WTC11 (cell line): ENCODE measurements around the gene RFC4. TPM values are rescaled to one million over a fixed set of nuclear protein-coding genes. Genes with fewer than 3 reads are reported as not detected.

Experiments
- ATF6 ChIP-seq: sonication (generic); formaldehyde crosslinking; IDR thresholded peaks from 2 replicates; pipeline ENCODE4 v1.8.1; 2023; ENCODE audit warnings: mild to moderate bottlenecking, missing genetic modification reagents
- CDX4 ChIP-seq: fragments of 250-450 bp; sonication (Bioruptor Pico); IDR thresholded peaks from 2 replicates; pipeline ENCODE4 v1.9.0; 2021; ENCODE audit warnings: moderate library complexity, mild to moderate bottlenecking, inconsistent platforms, borderline replicate concordance
- ELF4 ChIP-seq: sonication (generic); formaldehyde crosslinking; IDR thresholded peaks from 2 replicates; pipeline ENCODE4 v1.8.1; 2022; ENCODE audit warnings: low read depth, mild to moderate bottlenecking, moderate library complexity, missing genetic modification reagents
- ERG ChIP-seq: fragments of 250-450 bp; sonication (Bioruptor Pico); IDR thresholded peaks from 2 replicates; pipeline ENCODE4 v1.8.0; 2021; ENCODE audit warnings: mild to moderate bottlenecking
- GTF2I ChIP-seq: fragments of 250-450 bp; sonication (Bioruptor Pico); conservative IDR thresholded peaks from 2 replicates; pipeline ENCODE4 v1.4.0; 2021; ENCODE audit warnings: mild to moderate bottlenecking
- IRF1 ChIP-seq: sonication (generic); formaldehyde crosslinking; IDR thresholded peaks from 2 replicates; pipeline ENCODE4 v1.8.0; 2023; ENCODE audit warnings: missing genetic modification reagents
- IRF2 ChIP-seq: sonication (generic); formaldehyde crosslinking; IDR thresholded peaks from 2 replicates; pipeline ENCODE4 v1.8.0; 2022; ENCODE audit warnings: low read depth, missing genetic modification reagents, borderline replicate concordance
- MLX ChIP-seq: sonication (generic); formaldehyde crosslinking; IDR thresholded peaks from 2 replicates; pipeline ENCODE4 v1.8.1; 2023; ENCODE audit warnings: mild to moderate bottlenecking, missing genetic modification reagents, moderate library complexity
- MYBL2 ChIP-seq: sonication (generic); formaldehyde crosslinking; IDR thresholded peaks from 2 replicates; pipeline ENCODE4 v1.8.1; 2023; ENCODE audit warnings: mild to moderate bottlenecking, moderate library complexity, missing genetic modification reagents
- NFE2L1 ChIP-seq: sonication (generic); formaldehyde crosslinking; IDR thresholded peaks from 2 replicates; pipeline ENCODE4 v1.8.1; 2023; ENCODE audit warnings: missing genetic modification reagents
- NR3C1 ChIP-seq: sonication (generic); formaldehyde crosslinking; conservative IDR thresholded peaks from 2 replicates; pipeline ENCODE4 v1.8.1; 2023; ENCODE audit warnings: low read depth, mild to moderate bottlenecking, missing genetic modification reagents
- RELA ChIP-seq: sonication (generic); formaldehyde crosslinking; IDR thresholded peaks from 2 replicates; pipeline ENCODE4 v1.8.1; 2022; ENCODE audit warnings: missing genetic modification reagents, mild to moderate bottlenecking, borderline replicate concordance
- RORB ChIP-seq: fragments of 250-450 bp; sonication (Bioruptor Pico); IDR thresholded peaks from 2 replicates; pipeline ENCODE4 v1.9.0; 2021; ENCODE audit warnings: mild to moderate bottlenecking
- ZNF232 ChIP-seq: sonication (generic); formaldehyde crosslinking; IDR thresholded peaks from 2 replicates; pipeline ENCODE4 v1.8.0; 2022; ENCODE audit warnings: mild to moderate bottlenecking, missing genetic modification reagents
- ZNF317 ChIP-seq: sonication (generic); formaldehyde crosslinking; IDR thresholded peaks from 2 replicates; pipeline ENCODE4 v1.8.1; 2023; ENCODE audit warnings: low read depth, mild to moderate bottlenecking, moderate library complexity, missing genetic modification reagents, borderline replicate concordance
- ZNF416 ChIP-seq: fragments of 250-450 bp; sonication (Bioruptor Pico); IDR thresholded peaks from 2 replicates; pipeline ENCODE4 v1.9.0; 2021; ENCODE audit warnings: mild to moderate bottlenecking, inconsistent platforms
- ZNF512 ChIP-seq: sonication (generic); formaldehyde crosslinking; IDR thresholded peaks from 2 replicates; pipeline ENCODE4 v1.8.1; 2022; ENCODE audit warnings: missing genetic modification reagents, borderline replicate concordance
- ZNF532 ChIP-seq: fragments of 250-450 bp; sonication (Bioruptor Pico); IDR thresholded peaks from 2 replicates; pipeline ENCODE4 v1.9.0; 2021; ENCODE audit warnings: mild to moderate bottlenecking, borderline replicate concordance
- ZNF671 ChIP-seq: fragments of 250-450 bp; sonication (Bioruptor Pico); IDR thresholded peaks from 2 replicates; pipeline ENCODE4 v1.8.0; 2021; ENCODE audit warnings: mild to moderate bottlenecking
- total RNA-seq: library from RNA; stranded (reverse); gene quantifications from 3 replicates; pipeline ENCODE4 v1.2.3, GENCODE V29; 2021

The RFC4 gene
- total RNA-seq, 1 experiment from 2014 or later = 104 TPM

- TF ChIP-seq ZNF532 (CRISPR knock-in tag) (peak; percentile 42; the same call in 1 of the 2 replicates), NR3C1 (no peak), ZNF512 (CRISPR knock-in tag) (no peak), ELF4 (CRISPR knock-in tag) (no peak), ATF6 (CRISPR knock-in tag) (no peak), RORB (CRISPR knock-in tag) (no peak), GTF2I (CRISPR knock-in tag) (no peak), NFE2L1 (CRISPR knock-in tag) (no peak), IRF1 (CRISPR knock-in tag) (no peak), MLX (CRISPR knock-in tag) (no peak), RELA (CRISPR knock-in tag) (no peak), ZNF671 (CRISPR knock-in tag) (peak; percentile 86; the same call in 1 of the 2 replicates), ZNF416 (CRISPR knock-in tag) (no peak), MYBL2 (CRISPR knock-in tag) (no peak), CDX4 (CRISPR knock-in tag) (no peak), IRF2 (CRISPR knock-in tag) (no peak), ZNF317 (CRISPR knock-in tag) (0 out of 2 replicates have a peak, but pooled peaks have one; percentile 22), ZNF232 (CRISPR knock-in tag) (no peak), ERG (peak; percentile 81; the same call in 1 of the 2 replicates)
These were observed 16.6 kb downstream of the RFC4 start (continued) for GRCh38 chr3:186789554-186790260.
